Epithelial cell of proximal tubule (primary cell): ENCODE measurements around the gene GJD4. TPM values are rescaled to one million over a fixed set of nuclear protein-coding genes. Genes with fewer than 3 reads are reported as not detected.
A peak's percentile ranks its signal among the peaks of the same experiment; 100 is the strongest.

ENCODE experiments used
- DNase-seq: peaks from one replicate; pipeline ENCODE4 v3.0.0-alpha.2; 2011; ENCODE audit warnings: low read depth
- H3K4me3 ChIP-seq: 2 replicates; pipeline ENCODE4 v1.5.1; 2011; ENCODE audit warnings: low read depth, mild to moderate bottlenecking, low read length
- total RNA-seq: library from RNA; depleted of rRNA; stranded (reverse); fragments of >200 nt; gene quantifications from 2 replicates; pipeline ENCODE4 v1.2.3, GENCODE V29; 2015
- TF ChIP-seq, protein P1 (sequence below): conservative IDR thresholded peaks from 2 replicates; pipeline ENCODE4 v1.5.1; 2012; ENCODE audit warnings: low read depth, mild to moderate bottlenecking, low read length

Gene GJD4
- total RNA-seq, 1 donor from 2014 or later, result not detected

DNA sequence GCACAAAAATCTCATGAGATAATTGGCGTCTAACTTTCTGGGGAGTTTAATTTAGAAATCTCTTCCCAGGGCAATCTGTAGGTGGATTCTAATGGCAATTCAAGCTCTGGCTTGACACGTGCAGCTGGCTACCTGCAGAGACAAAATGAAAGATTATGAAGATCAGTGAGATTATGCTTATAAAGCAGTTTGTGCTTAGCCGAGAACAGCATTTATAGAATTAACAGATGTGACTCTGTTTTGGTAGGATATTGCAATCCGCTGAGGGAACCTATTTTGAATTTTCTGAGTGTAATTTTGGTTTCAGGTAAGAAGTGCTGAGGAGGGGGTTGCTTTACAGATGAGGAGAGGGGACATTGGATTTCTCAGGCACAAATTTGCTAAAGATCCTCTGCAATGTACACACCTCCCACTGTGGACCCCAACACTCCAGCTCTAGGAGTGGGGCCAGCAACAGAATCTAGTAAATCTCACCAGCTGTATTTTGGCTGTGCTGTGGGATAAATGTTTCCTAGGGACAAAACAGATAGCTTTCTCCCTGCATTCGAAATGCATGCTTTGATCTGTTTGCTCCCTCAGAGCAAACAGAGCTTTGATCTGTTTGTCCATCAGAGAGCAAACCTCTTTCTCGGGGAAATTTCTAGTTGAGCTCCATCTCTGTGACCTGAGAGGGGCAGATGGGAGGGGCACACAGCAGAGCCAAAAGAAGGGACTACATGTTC lies 7.4 kb downstream of the GJD4 start:
- TF ChIP-seq, protein P1, sequence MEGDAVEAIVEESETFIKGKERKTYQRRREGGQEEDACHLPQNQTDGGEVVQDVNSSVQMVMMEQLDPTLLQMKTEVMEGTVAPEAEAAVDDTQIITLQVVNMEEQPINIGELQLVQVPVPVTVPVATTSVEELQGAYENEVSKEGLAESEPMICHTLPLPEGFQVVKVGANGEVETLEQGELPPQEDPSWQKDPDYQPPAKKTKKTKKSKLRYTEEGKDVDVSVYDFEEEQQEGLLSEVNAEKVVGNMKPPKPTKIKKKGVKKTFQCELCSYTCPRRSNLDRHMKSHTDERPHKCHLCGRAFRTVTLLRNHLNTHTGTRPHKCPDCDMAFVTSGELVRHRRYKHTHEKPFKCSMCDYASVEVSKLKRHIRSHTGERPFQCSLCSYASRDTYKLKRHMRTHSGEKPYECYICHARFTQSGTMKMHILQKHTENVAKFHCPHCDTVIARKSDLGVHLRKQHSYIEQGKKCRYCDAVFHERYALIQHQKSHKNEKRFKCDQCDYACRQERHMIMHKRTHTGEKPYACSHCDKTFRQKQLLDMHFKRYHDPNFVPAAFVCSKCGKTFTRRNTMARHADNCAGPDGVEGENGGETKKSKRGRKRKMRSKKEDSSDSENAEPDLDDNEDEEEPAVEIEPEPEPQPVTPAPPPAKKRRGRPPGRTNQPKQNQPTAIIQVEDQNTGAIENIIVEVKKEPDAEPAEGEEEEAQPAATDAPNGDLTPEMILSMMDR, result no peak
- DNase-seq, result no peak
- H3K4me3 ChIP-seq, result no peak overlapping the region

DNA sequence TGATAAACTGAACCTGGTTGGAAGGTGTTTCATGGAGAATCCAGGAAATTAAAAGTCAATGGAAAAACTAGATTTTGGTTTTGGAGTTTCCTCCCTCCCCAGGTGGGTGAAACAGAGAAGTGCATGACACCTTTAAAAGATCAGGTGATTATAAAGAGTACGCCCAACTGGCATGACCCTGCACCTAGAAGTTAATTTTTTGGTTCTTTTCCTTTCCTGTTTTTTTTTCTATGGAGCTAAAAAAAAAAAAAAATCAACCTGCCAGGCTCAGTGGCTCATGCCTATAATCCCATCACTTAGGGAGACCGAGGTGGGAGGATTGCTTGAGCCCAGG lies 7.9 kb downstream of the GJD4 start:
- H3K4me3 ChIP-seq, result no peak overlapping the region
- TF ChIP-seq, protein P1, result no peak
- no peak for DNase-seq

DNA sequence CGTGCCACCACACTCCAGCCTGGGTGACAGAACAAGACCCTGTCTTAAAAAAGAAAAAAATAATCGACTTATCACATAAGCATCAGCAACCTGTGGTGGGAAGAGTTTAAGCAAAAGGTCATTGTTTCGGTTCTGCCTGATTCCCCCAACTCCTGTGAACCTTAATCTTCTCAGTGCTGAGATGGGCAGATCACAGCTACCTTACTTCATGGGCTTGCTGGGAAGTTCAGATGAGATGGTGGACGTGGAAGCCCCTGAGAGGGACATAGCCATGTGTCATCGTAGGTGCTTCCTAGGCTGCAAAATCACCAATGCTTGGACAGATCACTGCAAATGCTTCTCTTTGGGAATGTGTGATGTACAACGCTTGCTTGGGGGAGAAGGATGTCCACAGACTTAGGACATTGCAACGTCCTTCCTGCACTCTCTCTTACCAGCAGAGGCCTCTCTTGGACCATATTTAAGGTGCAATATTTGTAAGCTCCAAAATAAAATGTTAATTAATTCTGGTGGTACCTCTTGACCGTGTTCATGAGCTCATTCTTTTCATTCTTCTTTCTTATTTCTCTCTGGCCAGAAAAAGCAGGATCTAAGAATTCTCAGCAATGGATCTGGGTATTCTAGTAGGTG lies 8.6 kb downstream of the GJD4 start:
- H3K4me3 ChIP-seq, result no peak overlapping the region
- TF ChIP-seq, protein P1, result peak; percentile 66
- DNase-seq, result no peak

DNA sequence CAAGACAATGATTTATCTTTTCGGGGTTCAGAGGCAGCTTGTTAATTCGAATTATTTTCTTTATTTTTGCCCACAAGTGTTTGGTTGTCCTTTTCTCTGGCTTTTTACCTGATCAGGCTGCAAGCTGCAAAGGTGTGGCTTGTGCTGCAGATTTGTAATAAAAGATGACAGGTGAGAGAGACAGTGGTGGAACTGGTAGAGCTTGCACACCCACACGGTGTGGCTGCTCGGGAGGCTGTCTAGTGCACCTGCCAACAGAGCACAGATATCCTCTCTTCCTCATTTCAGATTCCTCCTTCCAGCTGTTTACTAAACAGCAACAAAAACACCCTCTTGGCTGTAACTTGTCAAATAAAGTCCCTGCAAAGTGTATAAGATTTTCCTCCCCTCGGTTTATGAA lies 9.2 kb downstream of the GJD4 start:
- H3K4me3 ChIP-seq, result no peak overlapping the region
- DNase-seq, result no peak
- TF ChIP-seq, protein P1, result no peak

DNA sequence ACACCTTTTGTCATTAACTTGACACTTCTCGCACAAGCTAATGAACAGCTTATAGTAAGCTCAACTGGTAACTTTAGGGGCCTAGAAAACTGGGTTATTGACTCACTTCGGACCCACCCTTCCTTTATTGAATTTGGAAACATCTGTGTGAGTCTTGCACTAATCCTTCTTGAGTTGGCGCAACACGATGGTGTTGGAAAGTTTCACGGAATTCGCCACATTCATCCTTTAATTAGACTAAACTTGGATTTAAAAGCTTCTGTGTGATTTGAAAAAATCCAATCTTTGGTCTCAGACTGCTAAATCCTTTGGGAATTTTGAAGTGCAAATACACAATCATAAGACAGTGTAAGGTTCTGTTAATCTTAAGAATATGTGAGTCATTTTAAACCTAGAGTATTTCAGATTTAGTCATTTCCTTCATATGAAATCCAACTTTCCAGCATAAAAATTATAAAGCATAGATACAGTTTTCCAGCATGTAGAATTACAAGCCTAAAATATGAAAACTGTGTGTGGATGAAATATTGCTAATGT lies 21.9 kb downstream of the GJD4 start:
- no peak overlapping the region for H3K4me3 ChIP-seq
- TF ChIP-seq, protein P1, result no peak
- no peak for DNase-seq

DNA sequence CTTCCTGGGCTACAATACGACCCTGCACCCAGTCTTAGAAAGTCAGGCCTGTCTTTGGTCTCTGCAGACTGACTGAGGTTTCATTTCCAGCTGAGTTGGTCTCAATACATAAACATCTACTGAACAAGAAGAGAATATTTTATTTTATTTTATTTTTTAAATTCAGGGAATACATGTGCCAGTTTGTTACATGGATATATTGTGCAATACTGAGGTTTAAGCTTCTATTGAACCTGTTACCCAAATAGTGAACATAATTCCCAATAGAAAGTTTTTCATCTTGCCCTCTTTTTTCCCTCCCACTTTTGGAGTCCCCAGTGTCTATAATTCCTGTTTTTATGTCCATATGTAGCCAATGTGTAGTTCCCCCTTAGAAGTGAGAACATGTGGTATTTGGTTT lies 26.3 kb downstream of the GJD4 start:
- no peak overlapping the region for H3K4me3 ChIP-seq
- TF ChIP-seq, protein P1, result no peak
- DNase-seq, result no peak
